PFSK-1 (cell line): Measurements from ENCODE around the gene ALOX5AP.

Experiments
- POLR2AphosphoS5 ChIP-seq: IDR thresholded peaks from 2 replicates; pipeline ENCODE4 v1.6.1; 2012; ENCODE audit warnings: low read depth, mild to moderate bottlenecking, control low read depth, low read length, moderate library complexity
- REST ChIP-seq, 2 experiments: IDR thresholded peaks; 2 replicates each; pipeline versions ENCODE4 v1.6.1 to v1.8.0; 2011 to 2012; ENCODE audit warnings: low read depth in 2 of 2, low read length in 2 of 2, control low read depth in 1 of 2, inconsistent platforms in 1 of 2, mild to moderate bottlenecking in 1 of 2, moderate library complexity in 1 of 2; ENCODE audit not compliant: insufficient read depth in 1 of 2
- SIN3A ChIP-seq: IDR thresholded peaks from 2 replicates; pipeline ENCODE4 v1.6.1; 2012; ENCODE audit warnings: mild to moderate bottlenecking, low read length, moderate library complexity, borderline replicate concordance; ENCODE audit not compliant: insufficient read depth

GRCh38 chr13:30738526-30739236 lies 3.3 kb downstream of the ALOX5AP start:
- TF ChIP-seq POLR2AphosphoS5, result no peak
- TF ChIP-seq REST (IDR thresholded peaks at IDR 0.05; ENCODE audit: insufficient read depth in 1 of 2, low read depth in 2 of 2, low read length in 2 of 2), result no peak
- TF ChIP-seq SIN3A, result no peak
